ENCODE measurements around the gene SRSF6.

SRSF6 gene

GRCh38 chr20:43459022-43459942 lies 1.6 kb downstream of the SRSF6 start:
- no peak for TF ChIP-seq CTCF (IDR thresholded peaks at IDR 0.05; ENCODE audit: borderline replicate concordance, control extremely low read depth, extremely low read depth, insufficient read depth, missing control alignments)
- no peak for DNase-seq (ENCODE audit: low spot score)
- in situ Hi-C loops (cut with MboI; ENCODE audit: low sequenced_read_pairs, unreplicated experiment), result loop anchor here (10.0 kb wide), 1 partner anchor 626 kb away; no protein-coding TSS in a partner anchor

GRCh38 chr20:43460172-43460829 lies 2.6 kb downstream of the SRSF6 start:
- DNase-seq (ENCODE audit: low spot score), result no peak
- in situ Hi-C loops (cut with MboI; ENCODE audit: low sequenced_read_pairs, unreplicated experiment), result no loop called here
- TF ChIP-seq CTCF (IDR thresholded peaks at IDR 0.05; ENCODE audit: borderline replicate concordance, control extremely low read depth, extremely low read depth, insufficient read depth, missing control alignments), result no peak

GRCh38 chr20:43460830-43461200 lies 3.1 kb downstream of the SRSF6 start:
- DNase-seq (ENCODE audit: low spot score), result no peak
- no peak for TF ChIP-seq CTCF (IDR thresholded peaks at IDR 0.05; ENCODE audit: borderline replicate concordance, control extremely low read depth, extremely low read depth, insufficient read depth, missing control alignments)
- in situ Hi-C loops (cut with MboI; ENCODE audit: low sequenced_read_pairs, unreplicated experiment), result no loop called here

- DNase-seq (ENCODE audit: low spot score), result no peak
- in situ Hi-C loops (cut with MboI; ENCODE audit: low sequenced_read_pairs, unreplicated experiment), result no loop called here
- no peak for TF ChIP-seq CTCF (IDR thresholded peaks at IDR 0.05; ENCODE audit: borderline replicate concordance, control extremely low read depth, extremely low read depth, insufficient read depth, missing control alignments)
Observed at GRCh38 chr20:43461894-43462659, 4.4 kb downstream of the SRSF6 start.

- TF ChIP-seq CTCF (IDR thresholded peaks at IDR 0.05; ENCODE audit: borderline replicate concordance, control extremely low read depth, extremely low read depth, insufficient read depth, missing control alignments), result no peak
- in situ Hi-C loops (cut with MboI; ENCODE audit: low sequenced_read_pairs, unreplicated experiment), result no loop called here
- DNase-seq (ENCODE audit: low spot score), result no peak
Observed at GRCh38 chr20:43462660-43463526, 5.2 kb downstream of the SRSF6 start.

All from GM13976 (cell line).